Inferior parietal cortex (tissue), 1 donor: Measurements from ENCODE around the gene BMI1.
"Not testable (repeated sequence)": the region's sequence is repeated elsewhere in the genome, so short reads cannot be mapped to it uniquely, and the experiment has no call there.

Source experiments
- DNase-seq: peaks from one replicate; pipeline ENCODE4 v3.0.0-alpha.2; 2016; ENCODE audit errors: extremely low spot score

The BMI1 gene

GRCh38 chr10:22339761-22340328 is 18.9 kb downstream of the BMI1 start:
- no peak for DNase-seq

DNA sequence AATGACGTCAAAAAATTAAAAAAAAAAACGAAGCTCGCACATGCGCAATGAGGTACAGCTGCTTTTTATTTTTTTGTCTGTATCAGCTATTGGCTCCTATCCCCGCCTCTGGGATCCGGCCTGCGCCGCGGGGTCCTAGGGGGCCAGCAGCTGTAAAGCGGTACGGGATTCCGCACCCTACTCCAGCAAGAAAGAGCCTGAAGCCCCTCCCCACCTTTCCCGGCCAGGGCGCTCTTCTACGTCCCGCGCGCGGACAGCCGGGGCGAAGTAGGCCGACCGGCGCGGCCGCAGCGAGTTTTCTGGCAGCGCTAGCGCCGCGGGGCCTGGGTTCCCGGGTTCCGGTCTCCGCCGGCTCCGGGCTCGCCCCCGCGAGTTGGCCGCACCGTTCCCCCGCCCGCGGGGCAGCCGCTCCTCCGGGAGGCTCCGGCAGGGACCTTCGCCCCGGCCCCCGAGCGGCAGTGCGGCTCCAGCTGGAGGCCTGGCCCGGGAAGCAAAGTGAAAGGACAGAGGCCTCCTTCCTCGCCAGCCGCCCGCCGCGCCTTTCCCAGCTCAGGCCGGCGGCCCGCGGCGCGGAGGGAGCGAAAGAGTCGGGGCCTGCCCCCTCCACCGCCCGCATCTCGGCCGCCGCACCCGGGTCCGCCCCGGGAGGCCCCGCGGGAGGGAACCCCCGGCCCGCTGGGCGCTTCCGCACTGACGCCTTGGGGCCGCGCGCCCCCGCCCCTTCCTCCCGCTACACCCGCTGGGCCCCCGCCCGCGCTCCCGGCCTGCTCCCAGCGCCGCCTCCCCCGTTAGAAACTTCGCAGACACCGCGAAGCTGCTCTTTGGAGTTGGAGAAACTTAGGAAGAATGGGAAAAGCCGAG is 19.7 kb downstream of the BMI1 start:
- DNase-seq = peak; percentile 88

DNA sequence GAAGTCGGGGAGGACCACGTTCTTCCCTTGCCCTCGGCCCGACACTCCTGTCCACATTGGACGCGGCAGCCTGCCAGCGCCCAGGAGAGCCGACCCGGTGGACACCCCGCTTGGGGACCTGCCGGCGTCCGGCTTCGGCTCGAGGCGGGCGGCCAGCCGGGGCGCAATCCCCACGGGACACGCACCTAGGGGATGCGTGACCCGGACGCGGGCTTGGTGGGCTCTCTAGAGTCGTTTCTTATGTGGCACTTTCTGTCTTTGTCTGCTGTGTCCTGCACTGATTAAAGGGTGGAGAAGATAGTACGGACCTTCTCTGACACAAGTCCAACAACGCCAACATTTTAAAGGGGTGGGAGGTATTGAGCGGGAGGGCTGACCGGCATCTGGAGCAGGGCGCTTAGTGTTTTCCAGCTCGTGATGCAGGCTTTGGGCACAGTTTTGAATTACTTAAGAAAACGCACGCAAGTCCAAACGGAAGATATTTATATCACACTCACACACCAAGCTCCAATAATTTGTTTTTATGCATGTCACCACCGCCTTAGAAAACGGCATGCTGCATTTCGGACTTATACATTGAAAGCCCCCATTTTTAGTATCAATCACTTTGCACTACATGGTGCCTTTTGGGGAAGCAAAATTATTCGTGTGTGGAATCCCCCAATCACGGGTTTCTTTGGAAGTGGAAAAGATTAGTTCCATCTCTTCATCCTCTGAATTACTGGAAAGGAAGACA is 20.5 kb downstream of the BMI1 start:
- no peak for DNase-seq

- DNase-seq = no peak
These were observed 21.0 kb downstream of the BMI1 start for GRCh38 chr10:22341926-22342196.

DNA sequence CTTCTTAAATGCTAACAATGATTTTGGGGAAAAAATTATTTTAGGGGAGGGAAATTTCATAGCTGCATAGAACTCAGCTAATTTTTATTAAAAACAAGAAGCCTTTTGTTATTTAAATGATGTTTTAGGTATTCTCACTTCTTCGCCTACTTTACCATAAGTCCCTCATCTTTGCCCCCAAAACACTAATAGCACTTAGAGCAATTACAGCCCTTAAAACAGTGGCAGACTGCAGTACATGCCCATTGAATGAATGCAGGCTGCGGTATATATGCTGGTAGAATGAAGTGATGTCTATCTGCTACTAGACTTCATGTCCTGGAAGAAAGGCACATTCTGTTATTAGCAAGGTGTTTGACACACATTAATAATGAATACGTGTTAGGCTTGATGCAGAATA is 21.5 kb downstream of the BMI1 start:
- no peak for DNase-seq

GRCh38 chr10:22343731-22344130 is 22.8 kb downstream of the BMI1 start:
- no peak for DNase-seq

DNA sequence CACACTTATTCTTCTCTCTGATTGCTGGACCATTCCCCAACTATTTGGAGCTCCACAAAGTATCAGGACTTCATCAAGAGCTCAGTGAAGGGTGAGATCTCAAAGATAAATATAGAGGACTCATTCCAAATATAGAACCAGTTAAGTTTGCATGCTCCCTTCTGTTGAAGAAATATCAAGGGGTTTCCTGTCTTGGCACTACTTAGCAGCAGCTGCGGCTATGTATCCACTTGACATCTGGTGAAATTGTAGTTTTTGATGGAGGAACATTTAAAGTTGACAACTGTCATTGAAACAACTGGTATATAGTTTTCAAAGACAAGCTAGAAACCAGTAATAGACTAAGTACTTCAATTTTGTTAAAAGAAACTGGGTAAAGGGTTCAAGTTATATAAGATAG is 23.4 kb downstream of the BMI1 start:
- DNase-seq = no peak

GRCh38 chr10:22344781-22345300 is 23.9 kb downstream of the BMI1 start:
- no peak for DNase-seq

- no peak for DNase-seq
These were observed 24.6 kb downstream of the BMI1 start, which contains the start of gene SPAG6 for GRCh38 chr10:22345301-22346095. TSS of gene SPAG6 (plus strand) at chr10:22345496. CDS start at chr10:22345612, 116 bp downstream.

DNA sequence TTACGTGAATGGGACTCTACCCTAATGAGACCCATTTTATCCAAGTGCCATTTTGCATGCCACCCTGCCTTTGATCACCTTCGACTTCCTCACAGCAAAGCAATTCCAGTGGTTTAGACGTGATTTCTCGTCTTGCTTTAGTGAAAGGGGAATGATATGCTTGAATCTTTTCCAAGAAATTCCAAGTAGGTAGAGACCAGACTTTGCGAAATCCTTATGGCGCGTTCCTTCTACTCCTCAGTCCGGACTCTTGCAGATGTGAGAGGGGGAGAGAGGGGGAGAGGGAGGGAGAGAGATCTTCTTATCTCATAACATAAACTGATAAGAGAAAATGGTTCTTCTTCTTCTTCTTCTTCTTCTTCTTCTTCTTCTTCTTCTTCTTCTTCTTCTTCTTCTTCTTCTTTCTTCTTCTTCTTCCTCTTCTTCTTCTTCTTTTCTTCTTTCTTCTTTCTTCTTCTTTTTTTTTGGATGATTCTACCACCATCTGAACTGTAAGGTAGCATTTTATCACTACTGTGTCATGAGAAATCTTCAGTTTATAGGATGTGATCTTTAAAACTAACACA is 25.3 kb downstream of the BMI1 start:
- no peak for DNase-seq

DNA sequence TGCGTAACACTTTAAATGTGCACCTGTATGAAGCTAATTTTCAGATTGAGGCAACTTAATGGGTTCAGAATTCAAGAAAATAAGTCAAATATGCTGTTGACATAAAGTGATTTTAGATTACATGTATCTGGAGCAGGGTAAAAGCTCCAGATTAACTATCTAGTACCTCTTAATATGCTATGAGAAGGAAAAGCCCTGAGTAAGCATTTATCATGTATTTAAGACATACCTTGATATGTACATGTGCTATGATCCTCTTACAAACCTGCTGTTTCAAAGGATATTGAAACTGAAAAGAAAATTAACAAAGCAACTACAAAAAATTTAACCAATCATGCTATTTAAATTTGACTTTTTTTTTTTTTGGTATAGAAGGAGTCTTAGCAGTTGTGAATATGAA is 28.9 kb downstream of the BMI1 start:
- no peak for DNase-seq

GRCh38 chr10:22351131-22351703 is 30.3 kb downstream of the BMI1 start:
- DNase-seq = no peak

DNA sequence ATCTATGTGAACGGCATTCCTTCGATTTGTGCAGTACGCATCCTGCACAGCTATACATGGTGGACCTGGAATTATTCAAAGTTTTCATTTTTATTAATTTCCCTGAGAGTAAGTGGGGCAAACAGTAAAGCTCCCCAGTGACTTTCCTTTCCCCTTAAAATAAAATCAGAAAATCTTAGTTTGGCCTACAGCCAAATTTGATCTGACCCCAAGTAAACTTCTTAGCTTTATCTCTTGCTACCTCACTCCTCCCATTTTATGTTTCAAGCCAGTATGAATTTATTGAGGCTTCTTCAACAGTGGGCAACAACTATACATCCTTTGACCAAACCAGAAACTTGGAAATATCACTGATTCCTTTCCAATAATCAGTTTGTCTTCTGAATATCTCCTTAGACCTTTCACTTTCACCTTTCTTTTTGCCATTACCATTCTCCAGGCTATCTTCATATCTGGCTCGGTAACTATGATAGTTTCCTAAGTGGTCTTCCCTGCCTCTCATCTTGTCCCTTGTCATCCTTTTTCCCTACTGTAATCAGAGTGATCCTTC is 35.5 kb downstream of the BMI1 start:
- no peak for DNase-seq

GRCh38 chr10:22357770-22358169 is 36.9 kb downstream of the BMI1 start:
- not testable (repeated sequence) for DNase-seq

GRCh38 chr10:22363305-22363704 is 42.4 kb downstream of the BMI1 start:
- DNase-seq = no peak

DNA sequence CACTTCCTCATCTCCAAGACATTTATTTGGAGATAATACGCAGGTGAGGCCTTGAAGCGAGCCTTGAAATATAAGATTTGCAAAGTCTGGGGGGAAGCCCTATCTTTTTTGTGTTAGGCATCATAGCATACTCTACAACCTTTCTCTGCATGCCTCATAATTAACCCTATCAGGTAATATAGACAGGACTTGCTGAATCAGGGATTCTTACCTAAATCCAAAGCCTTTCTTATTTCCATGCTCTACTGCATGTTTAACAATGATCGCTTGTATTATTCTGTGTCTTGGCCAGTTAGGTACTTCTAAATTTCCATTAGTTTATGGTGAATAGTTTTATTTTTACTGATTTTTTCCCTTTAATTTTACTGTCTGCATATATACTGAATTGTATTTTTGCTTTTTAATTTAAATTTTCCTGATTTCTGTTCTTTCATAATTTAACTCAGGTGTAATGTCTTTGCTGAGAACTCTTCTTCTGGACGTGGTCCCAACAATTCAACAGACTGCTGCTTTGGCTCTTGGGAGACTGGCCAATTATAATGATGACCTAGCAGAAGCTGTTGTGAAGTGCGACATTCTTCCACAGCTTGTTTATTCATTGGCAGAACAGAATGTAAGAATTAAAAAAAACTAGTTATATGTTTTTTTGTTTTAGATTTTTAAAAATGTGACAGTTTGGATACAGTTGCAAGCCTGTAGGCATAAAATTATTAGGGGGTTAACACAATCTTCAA is 43.7 kb downstream of the BMI1 start:
- no peak for DNase-seq

DNA sequence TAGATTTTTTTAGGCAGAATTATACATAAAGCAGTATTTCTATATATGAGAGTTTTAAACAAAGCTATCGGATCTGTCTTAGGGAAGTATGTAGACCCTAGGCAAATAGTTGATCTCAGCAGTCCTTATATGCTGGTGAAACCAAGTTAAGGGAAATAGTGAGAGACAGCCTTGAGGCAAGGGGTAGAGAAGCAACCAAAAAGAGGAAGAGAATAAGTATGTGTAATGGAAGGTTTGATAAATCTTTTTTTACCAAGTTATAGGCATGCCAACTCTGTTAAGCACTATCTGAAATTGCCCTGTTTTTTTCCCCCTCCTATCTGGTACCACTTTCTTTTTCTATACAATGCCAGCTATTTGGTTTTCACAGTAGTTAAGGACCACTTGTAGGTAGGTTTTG is 44.3 kb downstream of the BMI1 start:
- DNase-seq = no peak

DNA sequence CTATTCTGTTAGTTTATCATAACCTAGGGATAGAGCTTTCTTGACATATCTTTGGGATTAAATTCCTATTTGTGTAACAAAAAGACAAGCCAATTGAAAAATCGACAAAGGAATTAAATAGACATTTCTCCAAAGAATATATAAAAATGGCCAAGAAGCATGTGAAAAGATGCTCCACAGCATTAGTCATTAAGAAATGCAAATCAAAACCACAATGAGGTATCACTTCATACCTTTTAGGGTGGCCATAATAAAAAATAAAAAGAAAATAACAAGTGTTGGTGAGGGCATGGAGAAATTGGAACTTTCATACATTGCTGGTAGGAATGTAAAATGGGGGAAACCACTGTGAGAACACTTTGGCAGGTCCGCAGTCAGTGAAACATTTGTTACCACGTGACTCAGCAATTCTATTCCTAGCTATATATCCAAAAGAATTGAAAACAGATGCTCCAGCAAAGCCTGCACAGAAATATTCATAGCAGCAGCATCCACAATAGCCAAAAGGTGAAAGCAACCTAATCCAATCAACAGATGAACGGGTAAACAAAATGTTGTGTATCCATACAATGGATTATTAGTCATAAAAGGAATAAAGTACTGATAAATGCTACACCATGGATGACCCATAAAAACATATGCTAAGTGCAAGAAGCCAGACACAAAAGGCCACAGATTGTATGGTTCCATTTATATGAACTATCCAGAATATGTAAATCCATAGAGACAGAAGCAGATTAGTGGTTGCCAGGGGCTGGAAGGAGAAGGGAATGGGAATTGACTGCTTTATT is 44.9 kb downstream of the BMI1 start:
- DNase-seq = no peak

DNA sequence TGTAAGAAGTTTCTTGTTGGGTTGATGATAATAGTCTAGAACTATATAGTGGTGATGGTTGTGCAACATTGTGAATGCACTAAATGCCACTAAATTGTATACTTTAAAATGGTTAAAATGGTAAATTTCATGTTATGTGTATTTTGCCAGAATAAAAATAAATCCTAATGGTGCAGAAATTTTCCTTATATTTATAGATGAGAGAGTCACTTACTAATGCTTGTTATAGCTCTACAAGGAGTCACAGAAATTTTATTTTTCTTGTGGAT is 45.5 kb downstream of the BMI1 start:
- no peak for DNase-seq

- no peak for DNase-seq
These were observed 45.9 kb downstream of the BMI1 start for GRCh38 chr10:22366771-22367170.
